Medulla oblongata (tissue), 1 donor: ENCODE results near the gene LRRC8D.
A peak's percentile ranks its signal among the peaks of the same experiment; 100 is the strongest.

Experiments
- DNase-seq: peaks from one replicate; pipeline ENCODE4 v3.0.0-alpha.2; 2015; ENCODE audit errors: extremely low spot score

Gene LRRC8D

DNA sequence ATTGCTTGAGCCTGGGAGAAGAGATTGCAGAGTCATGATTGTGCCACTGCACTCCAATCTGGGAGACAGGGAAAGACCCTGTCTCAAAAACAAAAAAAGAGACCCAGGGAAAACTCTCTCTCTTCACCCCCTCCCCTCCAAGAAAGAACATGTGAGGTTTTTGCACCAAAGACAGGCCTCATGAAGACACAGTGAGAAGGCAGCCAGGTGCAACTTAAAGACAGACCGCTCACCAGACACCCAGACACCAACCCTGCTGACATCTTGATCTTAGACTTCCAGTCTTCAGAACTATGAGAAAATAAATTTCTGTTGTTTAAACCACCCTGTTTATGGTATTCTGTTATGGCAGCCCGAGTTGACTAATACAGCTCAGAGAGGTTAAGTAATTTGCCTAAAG, 13.3 kb upstream of the LRRC8D start:
- no peak for DNase-seq

GRCh38 chr1:89807983-89808382, 12.8 kb upstream of the LRRC8D start:
- no peak for DNase-seq

- DNase-seq, result no peak
These were observed 12.3 kb upstream of the LRRC8D start for GRCh38 chr1:89808441-89809117.

DNA sequence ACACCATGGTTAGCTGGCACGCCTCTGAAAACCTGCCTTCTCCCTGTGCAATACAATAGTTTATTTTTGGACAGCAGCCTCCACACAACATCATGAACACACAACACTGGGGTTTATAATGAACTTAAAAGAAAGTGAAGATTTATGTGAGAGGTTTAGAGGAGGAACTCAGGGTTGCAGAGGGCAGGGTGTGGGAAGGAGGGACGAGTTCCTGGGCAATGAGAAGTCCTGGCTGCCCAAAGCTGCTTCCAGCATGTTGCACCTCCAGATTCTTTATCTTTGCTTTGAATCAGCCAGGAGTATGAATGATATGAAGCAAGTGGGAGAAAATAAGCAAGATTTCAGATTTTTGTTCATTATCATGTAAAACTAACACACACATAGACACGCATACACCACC, 11.3 kb upstream of the LRRC8D start:
- DNase-seq, result no peak

- no peak for DNase-seq
These were observed 10.5 kb upstream of the LRRC8D start for GRCh38 chr1:89810302-89810701.

- DNase-seq, result no peak
These were observed 10.0 kb upstream of the LRRC8D start for GRCh38 chr1:89810880-89811279.

- no peak for DNase-seq
These were observed 7.8 kb upstream of the LRRC8D start for GRCh38 chr1:89812992-89813391.

GRCh38 chr1:89815040-89815439, 5.8 kb upstream of the LRRC8D start:
- DNase-seq, result no peak

GRCh38 chr1:89815611-89816010, 5.2 kb upstream of the LRRC8D start:
- DNase-seq, result peak; percentile 75

- DNase-seq, result no peak
These were observed 4.5 kb upstream of the LRRC8D start for GRCh38 chr1:89816366-89816765.

DNA sequence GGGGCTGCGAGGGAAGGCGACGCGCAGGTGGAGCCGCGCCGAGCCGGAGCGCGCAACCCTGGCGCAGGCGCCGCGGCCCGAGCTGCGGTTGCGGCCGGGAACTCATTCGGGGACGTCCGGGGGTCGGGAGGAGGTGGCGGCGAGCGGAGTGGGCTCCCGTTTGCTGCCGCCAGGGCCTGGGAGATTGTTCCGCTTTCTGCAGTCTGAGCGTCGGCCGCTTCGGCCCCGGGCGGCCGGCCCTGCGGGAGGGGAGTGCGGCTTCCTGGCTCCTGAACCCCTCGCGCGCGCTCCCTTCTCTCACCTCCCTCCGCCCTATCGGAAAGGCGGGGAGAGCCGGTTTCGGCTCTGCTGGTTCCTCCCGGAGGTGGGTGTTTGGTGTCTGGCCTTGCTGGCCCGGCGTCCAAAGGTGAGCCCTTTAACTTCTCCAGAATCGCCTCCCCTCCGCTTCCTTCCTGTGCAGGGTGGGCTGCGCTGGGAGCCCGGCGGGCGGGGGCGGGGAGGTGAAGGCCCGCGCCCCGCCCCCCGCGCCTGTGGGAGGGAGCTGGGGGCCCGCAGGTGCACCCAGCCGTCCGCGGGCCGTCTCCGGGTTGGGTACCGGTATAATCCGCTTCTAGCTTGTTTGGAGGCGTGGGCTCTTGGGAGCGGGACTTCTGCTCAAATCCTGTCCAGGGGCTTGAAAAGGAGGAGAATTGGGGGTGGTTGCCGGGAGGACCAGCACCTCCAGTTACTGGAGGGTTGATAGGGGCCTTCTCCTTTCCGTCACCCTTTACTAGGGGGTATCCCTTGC, 683 bp downstream of the LRRC8D start:
- DNase-seq, result peak; percentile 38

GRCh38 chr1:89822109-89822962, 1.5 kb downstream of the LRRC8D start:
- no peak for DNase-seq

DNA sequence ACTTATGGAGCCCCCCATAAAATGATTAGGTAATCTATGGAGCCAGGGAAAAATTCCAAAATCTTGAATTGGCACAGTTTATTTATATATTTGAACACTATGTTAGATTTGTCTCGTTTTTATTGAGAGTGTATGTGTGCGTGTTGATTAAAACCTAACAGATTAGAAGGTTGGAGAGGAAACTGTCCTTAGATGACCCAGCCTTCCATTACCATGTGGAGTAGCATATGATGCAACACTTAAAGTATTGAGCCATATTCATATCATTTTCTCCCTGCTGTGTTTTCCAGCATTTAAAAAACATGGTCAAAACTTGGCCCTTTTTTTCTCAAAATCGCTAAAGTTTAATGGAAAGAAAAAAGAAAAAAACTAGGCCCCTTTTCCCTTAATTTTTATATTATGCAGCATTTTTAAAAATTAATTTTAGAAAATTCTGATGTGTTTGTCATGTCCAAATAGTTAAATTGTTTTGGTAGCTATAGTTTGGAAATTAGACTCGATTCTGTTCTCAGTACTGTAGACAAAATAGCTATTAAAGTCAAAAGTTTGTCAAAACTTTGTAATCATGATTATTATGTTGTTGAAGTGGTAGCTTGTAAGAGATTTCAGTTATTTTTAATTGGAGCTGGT, 2.3 kb downstream of the LRRC8D start:
- no peak for DNase-seq

DNA sequence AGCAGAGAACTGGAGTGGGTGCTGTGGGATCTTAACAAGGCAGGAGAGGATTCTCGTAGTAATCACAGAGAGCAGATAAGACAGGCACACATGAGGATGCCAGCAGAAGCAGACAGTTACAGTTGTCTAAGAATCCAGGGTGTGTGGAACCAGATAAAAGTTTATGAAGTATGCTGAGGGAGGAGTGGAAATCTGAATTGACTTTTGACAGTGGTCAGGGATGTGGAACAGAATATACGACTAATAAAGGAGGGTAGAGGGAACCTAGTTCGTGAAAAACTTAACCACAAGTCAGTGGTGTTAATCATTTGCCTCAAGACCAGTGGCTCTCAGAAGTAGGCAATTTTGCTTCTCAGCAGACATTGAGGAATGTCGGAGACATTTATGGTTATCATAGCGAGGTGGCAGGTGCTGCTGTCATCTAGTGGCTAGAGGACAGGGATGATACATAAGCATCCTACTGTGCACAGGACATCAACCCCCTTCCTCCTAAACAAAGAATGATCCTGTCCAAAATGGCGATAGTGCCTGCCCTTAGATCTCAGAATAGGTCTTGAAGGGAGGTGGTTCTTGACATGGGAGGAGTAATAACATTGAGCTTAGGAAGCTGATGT, 3.0 kb downstream of the LRRC8D start:
- no peak for DNase-seq

GRCh38 chr1:89826594-89826993, 5.8 kb downstream of the LRRC8D start:
- DNase-seq, result no peak

DNA sequence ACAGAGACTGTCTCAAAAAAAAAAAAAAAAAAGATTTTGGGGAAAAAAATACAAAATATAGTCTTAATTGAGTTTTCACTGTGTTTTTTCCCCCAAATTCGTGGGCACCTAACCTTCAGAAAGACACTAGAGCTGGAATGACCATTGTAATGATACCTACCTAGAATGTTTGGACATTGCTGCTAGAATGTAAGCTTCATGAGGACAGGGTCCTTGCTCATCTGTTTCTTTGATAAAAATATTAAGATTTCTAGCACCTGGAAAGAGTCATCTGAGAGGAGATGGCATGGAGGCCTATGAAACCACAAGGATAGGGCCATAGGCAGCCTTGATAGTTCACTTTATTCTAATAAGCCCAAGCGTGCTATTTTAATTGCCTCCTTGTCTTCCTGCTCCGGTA, 6.5 kb downstream of the LRRC8D start:
- no peak for DNase-seq

DNA sequence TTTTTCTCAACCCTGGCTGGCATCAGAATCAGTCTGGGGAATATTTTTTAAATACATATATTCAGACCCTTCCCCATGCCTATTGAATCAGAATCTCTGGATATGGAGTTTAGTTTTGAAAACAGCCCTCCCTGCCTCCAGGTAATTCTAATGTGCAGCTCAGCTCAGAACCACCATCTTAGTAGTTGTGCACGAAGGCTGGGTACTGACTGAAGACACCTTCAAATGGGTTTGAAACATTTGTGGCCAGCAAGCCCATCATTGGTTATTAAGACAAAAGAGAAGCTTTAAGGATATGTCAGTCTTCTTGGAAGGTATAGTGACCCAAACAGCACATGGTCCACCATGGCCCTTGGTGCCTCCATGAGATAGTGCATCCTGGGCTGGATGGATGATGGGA, 7.1 kb downstream of the LRRC8D start:
- no peak for DNase-seq

- DNase-seq, result no peak
These were observed 8.4 kb downstream of the LRRC8D start for GRCh38 chr1:89829186-89829585.

- peak; percentile 80 for DNase-seq
These were observed 10.8 kb downstream of the LRRC8D start for GRCh38 chr1:89831462-89832120.

GRCh38 chr1:89832496-89833127, 11.8 kb downstream of the LRRC8D start:
- peak; percentile 74 for DNase-seq
